GM23338 (cell line): ENCODE results near the gene SPECC1. TPM values are rescaled to one million over a fixed set of nuclear protein-coding genes. Genes with fewer than 3 reads are reported as not detected.
A peak's percentile ranks its signal among the peaks of the same experiment; 100 is the strongest.

Source experiments
- ATAC-seq: fragments of 200-7000 bp; cut with Tn5 transposase; 3 replicates; pipeline ENCODE4 v1.9.1; 2020
- DNase-seq: peaks from one replicate; pipeline ENCODE4 v3.0.0-alpha.2; 2015; ENCODE audit warnings: low spot score
- H2AFZ ChIP-seq: fragments of 200-600 bp; sonication (generic); 2 replicates; pipeline ENCODE4 v1.8.0; 2016; ENCODE audit warnings: antibody characterized with exemption, mild to moderate bottlenecking, moderate library complexity
- H3F3A ChIP-seq: fragments of 200-600 bp; sonication (generic); replicated peaks from 2 replicates; pipeline ENCODE4 v1.8.0; 2017; ENCODE audit warnings: antibody characterized with exemption, mixed run types, low read depth
- H3K27ac ChIP-seq: fragments of 200-600 bp; sonication (generic); 2 replicates; pipeline ENCODE4 v1.6.1; 2016; ENCODE audit warnings: low read depth
- H3K27me3 ChIP-seq: fragments of 200-600 bp; sonication (generic); 2 replicates; pipeline ENCODE4 v1.8.0; 2016; ENCODE audit warnings: mild to moderate bottlenecking, mixed run types, moderate library complexity; ENCODE audit not compliant: insufficient read depth
- H3K36me3 ChIP-seq: fragments of 200-600 bp; sonication (generic); 2 replicates; pipeline ENCODE4 v1.8.0; 2016; ENCODE audit warnings: mild to moderate bottlenecking; ENCODE audit not compliant: insufficient read depth
- H3K4me1 ChIP-seq: fragments of 200-600 bp; sonication (generic); 2 replicates; pipeline ENCODE4 v1.8.0; 2016; ENCODE audit warnings: mild to moderate bottlenecking, moderate library complexity; ENCODE audit not compliant: insufficient read depth
- H3K4me2 ChIP-seq: fragments of 200-600 bp; sonication (generic); 2 replicates; pipeline ENCODE4 v1.7.1; 2017; ENCODE audit warnings: mixed run types
- H3K4me3 ChIP-seq: fragments of 200-600 bp; sonication (generic); 2 replicates; pipeline ENCODE4 v1.6.1; 2016; ENCODE audit warnings: mixed run types
- H3K79me2 ChIP-seq: fragments of 200-600 bp; sonication (generic); replicated peaks from 2 replicates; pipeline ENCODE4 v1.8.0; 2017; ENCODE audit warnings: mild to moderate bottlenecking; ENCODE audit not compliant: insufficient read depth
- H3K9me2 ChIP-seq: fragments of 200-600 bp; sonication (generic); 2 replicates; pipeline ENCODE4 v1.8.0; 2017; ENCODE audit not compliant: insufficient read depth
- H4K20me1 ChIP-seq: fragments of 200-600 bp; sonication (generic); replicated peaks from 2 replicates; pipeline ENCODE4 v1.8.0; 2017; ENCODE audit warnings: mild to moderate bottlenecking; ENCODE audit not compliant: insufficient read depth
- H3K27ac Mint-ChIP-seq: 2 replicates; pipeline ENCODE4 v1.8.0; 2020; ENCODE audit warnings: inconsistent platforms, mild to moderate bottlenecking, moderate library complexity, mixed read lengths
- H3K27me3 Mint-ChIP-seq: 3 replicates; pipeline ENCODE4 v1.8.0; 2022; ENCODE audit warnings: low read depth, mild to moderate bottlenecking, moderate library complexity, mixed read lengths, inconsistent platforms; ENCODE audit not compliant: insufficient read depth, poor library complexity
- H3K36me3 Mint-ChIP-seq: 3 replicates; pipeline ENCODE4 v1.8.0; 2021; ENCODE audit warnings: low read depth, mild to moderate bottlenecking, inconsistent platforms, moderate library complexity, mixed read lengths
- H3K4me1 Mint-ChIP-seq: 3 replicates; pipeline ENCODE4 v1.8.0; 2020; ENCODE audit warnings: mild to moderate bottlenecking, inconsistent platforms, mixed read lengths
- H3K4me3 Mint-ChIP-seq: 3 replicates; pipeline ENCODE4 v1.8.0; 2021; ENCODE audit warnings: moderate library complexity, mild to moderate bottlenecking, inconsistent platforms, mixed read lengths
- H3K9me3 Mint-ChIP-seq: 3 replicates; pipeline ENCODE4 v1.8.0; 2020; ENCODE audit warnings: moderate library complexity, mild to moderate bottlenecking, inconsistent platforms, mixed read lengths
- CREB1 ChIP-seq: fragments of 250-450 bp; sonication (Bioruptor Pico); IDR thresholded peaks from 2 replicates; pipeline ENCODE4 v1.5.0; 2020; ENCODE audit warnings: low read depth, mild to moderate bottlenecking, moderate library complexity
- EZH2 ChIP-seq: fragments of 200-600 bp; sonication (generic); IDR thresholded peaks from one replicate; pipeline ENCODE4 v1.8.0; 2017; ENCODE audit warnings: antibody characterized with exemption, mild to moderate bottlenecking, low read depth; ENCODE audit not compliant: unreplicated experiment
- EZH2phosphoT487 ChIP-seq: fragments of 200-600 bp; sonication (generic); IDR thresholded peaks from one replicate; pipeline ENCODE4 v1.8.1; 2018; ENCODE audit warnings: antibody characterized with exemption; ENCODE audit not compliant: unreplicated experiment
- JUNB ChIP-seq: IDR thresholded peaks from one replicate; pipeline ENCODE4 v1.6.1; 2016; ENCODE audit warnings: antibody characterized with exemption; ENCODE audit not compliant: unreplicated experiment
- NANOG ChIP-seq: IDR thresholded peaks from 2 replicates; pipeline ENCODE4 v1.6.1; 2016; ENCODE audit warnings: antibody characterized with exemption, borderline replicate concordance
- POLR2AphosphoS5 ChIP-seq: IDR thresholded peaks from 2 replicates; pipeline ENCODE4 v1.6.1; 2016; ENCODE audit warnings: antibody characterized with exemption, low read depth
- REST ChIP-seq: IDR thresholded peaks from one replicate; pipeline ENCODE4 v1.6.1; 2018; ENCODE audit warnings: antibody characterized with exemption; ENCODE audit not compliant: unreplicated experiment
- STAT1 ChIP-seq: IDR thresholded peaks from one replicate; pipeline ENCODE4 v1.6.1; 2016; ENCODE audit warnings: antibody characterized with exemption; ENCODE audit not compliant: unreplicated experiment
- ZNF114 ChIP-seq: fragments of 250-450 bp; sonication (Bioruptor Pico); IDR thresholded peaks from 2 replicates; pipeline ENCODE4 v1.5.0; 2020; ENCODE audit warnings: mild to moderate bottlenecking, moderate library complexity
- ZNF331 ChIP-seq: fragments of 250-450 bp; sonication (Bioruptor Pico); IDR thresholded peaks from 2 replicates; pipeline ENCODE4 v1.5.0; 2020; ENCODE audit warnings: low read depth, mild to moderate bottlenecking, moderate library complexity
- polyA plus RNA-seq: library from polyadenylated mRNA; unstranded; fragments of >200 nt; fragmentation: Nextera tagmentation; extraction: Ambion mirVana; gene quantifications from 2 replicates; pipeline ENCODE4 v1.2.1, GENCODE V29; 2016
- total RNA-seq: library from RNA; depleted of rRNA; stranded (reverse); fragments of >200 nt; shearing (Covaris generic); gene quantifications from 2 replicates; pipeline ENCODE4 v1.2.3, GENCODE V29; 2014
- TF ChIP-seq, protein P1 (sequence below), 2 experiments: fragments of 200-600 bp in 1 of 2; sonication (generic) in 1 of 2; conservative IDR thresholded peaks; 2 replicates each; pipeline versions ENCODE4 v1.5.1 to v1.6.1; 2016 to 2017; ENCODE audit warnings: antibody characterized with exemption in 2 of 2, low read depth in 2 of 2, mild to moderate bottlenecking in 2 of 2, moderate library complexity in 1 of 2
- TF ChIP-seq, protein P2 (sequence below): fragments of 250-450 bp; sonication (Bioruptor Pico); IDR thresholded peaks from 2 replicates; pipeline ENCODE4 v1.5.0; 2020; ENCODE audit warnings: mild to moderate bottlenecking, moderate library complexity
- TF ChIP-seq, protein P3 (sequence below): IDR thresholded peaks from 2 replicates; pipeline ENCODE4 v1.6.1; 2016; ENCODE audit warnings: antibody characterized with exemption

SPECC1 gene
- total and polyA plus RNA-seq, 2 experiments from 2014 or later, result 42.6 to 101 TPM

- Mint-ChIP-seq H3K27me3 (peaks cover 2% of the 10 kb centered on the region), H3K36me3 (peaks cover 45% of the 10 kb centered on the region), H3K9me3 (peaks cover 4% of the 10 kb centered on the region), H3K4me1 (peaks cover 3% of the 10 kb centered on the region; the same call in 2 of the 3 replicates), H3K27ac (no peak overlapping the region), H3K4me3 (no peak overlapping the region)
- H4K20me1 ChIP-seq, result peaks cover 29% of the 10 kb centered on the region
- H3K9me2 ChIP-seq, result no peaks in the 10 kb centered on the region
- H3K4me2 ChIP-seq, result no peak overlapping the region
- H3K27me3 ChIP-seq, result no peaks in the 10 kb centered on the region
- peak overlapping the region; percentile 35; the same call in 1 of the 2 replicates for H3K27ac ChIP-seq
- ATAC-seq (no peak), DNase-seq (no peak)
- no peak overlapping the region for H2AFZ ChIP-seq
- peaks cover 94% of the 10 kb centered on the region for H3K79me2 ChIP-seq
- H3F3A ChIP-seq, result 0 out of 2 replicates have a peak, but pooled peaks cover 1% of the 10 kb centered on the region
- H3K4me1 ChIP-seq, result no peaks in the 10 kb centered on the region
- no peak overlapping the region for H3K4me3 ChIP-seq
- TF ChIP-seq STAT1, result no peak
- TF ChIP-seq, protein P1, sequence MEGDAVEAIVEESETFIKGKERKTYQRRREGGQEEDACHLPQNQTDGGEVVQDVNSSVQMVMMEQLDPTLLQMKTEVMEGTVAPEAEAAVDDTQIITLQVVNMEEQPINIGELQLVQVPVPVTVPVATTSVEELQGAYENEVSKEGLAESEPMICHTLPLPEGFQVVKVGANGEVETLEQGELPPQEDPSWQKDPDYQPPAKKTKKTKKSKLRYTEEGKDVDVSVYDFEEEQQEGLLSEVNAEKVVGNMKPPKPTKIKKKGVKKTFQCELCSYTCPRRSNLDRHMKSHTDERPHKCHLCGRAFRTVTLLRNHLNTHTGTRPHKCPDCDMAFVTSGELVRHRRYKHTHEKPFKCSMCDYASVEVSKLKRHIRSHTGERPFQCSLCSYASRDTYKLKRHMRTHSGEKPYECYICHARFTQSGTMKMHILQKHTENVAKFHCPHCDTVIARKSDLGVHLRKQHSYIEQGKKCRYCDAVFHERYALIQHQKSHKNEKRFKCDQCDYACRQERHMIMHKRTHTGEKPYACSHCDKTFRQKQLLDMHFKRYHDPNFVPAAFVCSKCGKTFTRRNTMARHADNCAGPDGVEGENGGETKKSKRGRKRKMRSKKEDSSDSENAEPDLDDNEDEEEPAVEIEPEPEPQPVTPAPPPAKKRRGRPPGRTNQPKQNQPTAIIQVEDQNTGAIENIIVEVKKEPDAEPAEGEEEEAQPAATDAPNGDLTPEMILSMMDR (conservative IDR thresholded peaks at IDR 0.05; ENCODE audit: low read depth in 2 of 2), result no peak
- TF ChIP-seq, protein P2, sequence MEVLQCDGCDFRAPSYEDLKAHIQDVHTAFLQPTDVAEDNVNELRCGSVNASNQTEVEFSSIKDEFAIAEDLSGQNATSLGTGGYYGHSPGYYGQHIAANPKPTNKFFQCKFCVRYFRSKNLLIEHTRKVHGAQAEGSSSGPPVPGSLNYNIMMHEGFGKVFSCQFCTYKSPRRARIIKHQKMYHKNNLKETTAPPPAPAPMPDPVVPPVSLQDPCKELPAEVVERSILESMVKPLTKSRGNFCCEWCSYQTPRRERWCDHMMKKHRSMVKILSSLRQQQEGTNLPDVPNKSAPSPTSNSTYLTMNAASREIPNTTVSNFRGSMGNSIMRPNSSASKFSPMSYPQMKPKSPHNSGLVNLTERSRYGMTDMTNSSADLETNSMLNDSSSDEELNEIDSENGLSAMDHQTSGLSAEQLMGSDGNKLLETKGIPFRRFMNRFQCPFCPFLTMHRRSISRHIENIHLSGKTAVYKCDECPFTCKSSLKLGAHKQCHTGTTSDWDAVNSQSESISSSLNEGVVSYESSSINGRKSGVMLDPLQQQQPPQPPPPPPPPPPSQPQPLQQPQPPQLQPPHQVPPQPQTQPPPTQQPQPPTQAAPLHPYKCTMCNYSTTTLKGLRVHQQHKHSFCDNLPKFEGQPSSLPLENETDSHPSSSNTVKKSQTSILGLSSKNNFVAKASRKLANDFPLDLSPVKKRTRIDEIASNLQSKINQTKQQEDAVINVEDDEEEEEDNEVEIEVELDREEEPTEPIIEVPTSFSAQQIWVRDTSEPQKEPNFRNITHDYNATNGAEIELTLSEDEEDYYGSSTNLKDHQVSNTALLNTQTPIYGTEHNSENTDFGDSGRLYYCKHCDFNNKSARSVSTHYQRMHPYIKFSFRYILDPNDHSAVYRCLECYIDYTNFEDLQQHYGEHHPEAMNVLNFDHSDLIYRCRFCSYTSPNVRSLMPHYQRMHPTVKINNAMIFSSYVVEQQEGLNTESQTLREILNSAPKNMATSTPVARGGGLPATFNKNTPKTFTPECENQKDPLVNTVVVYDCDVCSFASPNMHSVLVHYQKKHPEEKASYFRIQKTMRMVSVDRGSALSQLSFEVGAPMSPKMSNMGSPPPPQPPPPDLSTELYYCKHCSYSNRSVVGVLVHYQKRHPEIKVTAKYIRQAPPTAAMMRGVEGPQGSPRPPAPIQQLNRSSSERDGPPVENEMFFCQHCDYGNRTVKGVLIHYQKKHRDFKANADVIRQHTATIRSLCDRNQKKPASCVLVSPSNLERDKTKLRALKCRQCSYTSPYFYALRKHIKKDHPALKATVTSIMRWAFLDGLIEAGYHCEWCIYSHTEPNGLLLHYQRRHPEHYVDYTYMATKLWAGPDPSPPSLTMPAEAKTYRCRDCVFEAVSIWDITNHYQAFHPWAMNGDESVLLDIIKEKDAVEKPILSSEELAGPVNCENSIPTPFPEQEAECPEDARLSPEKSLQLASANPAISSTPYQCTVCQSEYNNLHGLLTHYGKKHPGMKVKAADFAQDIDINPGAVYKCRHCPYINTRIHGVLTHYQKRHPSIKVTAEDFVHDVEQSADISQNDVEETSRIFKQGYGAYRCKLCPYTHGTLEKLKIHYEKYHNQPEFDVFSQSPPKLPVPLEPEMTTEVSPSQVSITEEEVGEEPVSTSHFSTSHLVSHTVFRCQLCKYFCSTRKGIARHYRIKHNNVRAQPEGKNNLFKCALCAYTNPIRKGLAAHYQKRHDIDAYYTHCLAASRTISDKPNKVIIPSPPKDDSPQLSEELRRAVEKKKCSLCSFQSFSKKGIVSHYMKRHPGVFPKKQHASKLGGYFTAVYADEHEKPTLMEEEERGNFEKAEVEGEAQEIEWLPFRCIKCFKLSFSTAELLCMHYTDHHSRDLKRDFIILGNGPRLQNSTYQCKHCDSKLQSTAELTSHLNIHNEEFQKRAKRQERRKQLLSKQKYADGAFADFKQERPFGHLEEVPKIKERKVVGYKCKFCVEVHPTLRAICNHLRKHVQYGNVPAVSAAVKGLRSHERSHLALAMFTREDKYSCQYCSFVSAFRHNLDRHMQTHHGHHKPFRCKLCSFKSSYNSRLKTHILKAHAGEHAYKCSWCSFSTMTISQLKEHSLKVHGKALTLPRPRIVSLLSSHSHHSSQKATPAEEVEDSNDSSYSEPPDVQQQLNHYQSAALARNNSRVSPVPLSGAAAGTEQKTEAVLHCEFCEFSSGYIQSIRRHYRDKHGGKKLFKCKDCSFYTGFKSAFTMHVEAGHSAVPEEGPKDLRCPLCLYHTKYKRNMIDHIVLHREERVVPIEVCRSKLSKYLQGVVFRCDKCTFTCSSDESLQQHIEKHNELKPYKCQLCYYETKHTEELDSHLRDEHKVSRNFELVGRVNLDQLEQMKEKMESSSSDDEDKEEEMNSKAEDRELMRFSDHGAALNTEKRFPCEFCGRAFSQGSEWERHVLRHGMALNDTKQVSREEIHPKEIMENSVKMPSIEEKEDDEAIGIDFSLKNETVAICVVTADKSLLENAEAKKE, result no peak
- TF ChIP-seq EZH2, result no peak
- no peak for TF ChIP-seq ZNF331
- no peak for TF ChIP-seq REST
- no peak for TF ChIP-seq CREB1
- TF ChIP-seq ZNF114, result no peak
- no peak for TF ChIP-seq NANOG
- no peak for TF ChIP-seq JUNB
- no peak for TF ChIP-seq EZH2phosphoT487
- TF ChIP-seq, protein P3, sequence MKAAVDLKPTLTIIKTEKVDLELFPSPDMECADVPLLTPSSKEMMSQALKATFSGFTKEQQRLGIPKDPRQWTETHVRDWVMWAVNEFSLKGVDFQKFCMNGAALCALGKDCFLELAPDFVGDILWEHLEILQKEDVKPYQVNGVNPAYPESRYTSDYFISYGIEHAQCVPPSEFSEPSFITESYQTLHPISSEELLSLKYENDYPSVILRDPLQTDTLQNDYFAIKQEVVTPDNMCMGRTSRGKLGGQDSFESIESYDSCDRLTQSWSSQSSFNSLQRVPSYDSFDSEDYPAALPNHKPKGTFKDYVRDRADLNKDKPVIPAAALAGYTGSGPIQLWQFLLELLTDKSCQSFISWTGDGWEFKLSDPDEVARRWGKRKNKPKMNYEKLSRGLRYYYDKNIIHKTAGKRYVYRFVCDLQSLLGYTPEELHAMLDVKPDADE, result no peak
- TF ChIP-seq POLR2AphosphoS5, result no peak
- peaks cover 5% of the 10 kb centered on the region; the same call in 1 of the 2 replicates for H3K36me3 ChIP-seq
Observed at GRCh38 chr17:19973156-19973555, 36.0 kb upstream of the SPECC1 start.
